ENCODE measurements around the gene WFDC2. TPM values are rescaled to one million over a fixed set of nuclear protein-coding genes. Genes with fewer than 3 reads are reported as not detected.

Gene WFDC2
- total and polyA plus RNA-seq, 12 donors, result 0.44 to 1.6 (median 0.56) TPM; not detected in 6

GRCh38 chr20:45448270-45448669 lies 21.3 kb upstream of the WFDC2 start:
- Histone ChIP-seq H3K27me3 (peaks cover 0 to 11% (median 3%) of the 10 kb centered on the region in 7 donors), H3K27ac (no peak overlapping the region), H3K36me3 (no peaks in the 10 kb centered on the region), H3K9me3 (no peaks in the 10 kb centered on the region), H3K4me1 (peaks cover 0 to 5% (median 0%) of the 10 kb centered on the region in 9 donors), H3K4me3 (no peak overlapping the region)
- ATAC-seq, result no peak
- intact Hi-C loops (cut with DNase I), result loop anchor here in 5 of 10 donors (5.0 to 10.0 kb wide), 4 partner anchors 131 to 327 kb away; no protein-coding TSS in a partner anchor
- DNase-seq, result no peak
- WGBS, 2 donors, result 62 to 66% methylated on average over 6 of the region's 6 CpGs
- TF ChIP-seq, protein P1, sequence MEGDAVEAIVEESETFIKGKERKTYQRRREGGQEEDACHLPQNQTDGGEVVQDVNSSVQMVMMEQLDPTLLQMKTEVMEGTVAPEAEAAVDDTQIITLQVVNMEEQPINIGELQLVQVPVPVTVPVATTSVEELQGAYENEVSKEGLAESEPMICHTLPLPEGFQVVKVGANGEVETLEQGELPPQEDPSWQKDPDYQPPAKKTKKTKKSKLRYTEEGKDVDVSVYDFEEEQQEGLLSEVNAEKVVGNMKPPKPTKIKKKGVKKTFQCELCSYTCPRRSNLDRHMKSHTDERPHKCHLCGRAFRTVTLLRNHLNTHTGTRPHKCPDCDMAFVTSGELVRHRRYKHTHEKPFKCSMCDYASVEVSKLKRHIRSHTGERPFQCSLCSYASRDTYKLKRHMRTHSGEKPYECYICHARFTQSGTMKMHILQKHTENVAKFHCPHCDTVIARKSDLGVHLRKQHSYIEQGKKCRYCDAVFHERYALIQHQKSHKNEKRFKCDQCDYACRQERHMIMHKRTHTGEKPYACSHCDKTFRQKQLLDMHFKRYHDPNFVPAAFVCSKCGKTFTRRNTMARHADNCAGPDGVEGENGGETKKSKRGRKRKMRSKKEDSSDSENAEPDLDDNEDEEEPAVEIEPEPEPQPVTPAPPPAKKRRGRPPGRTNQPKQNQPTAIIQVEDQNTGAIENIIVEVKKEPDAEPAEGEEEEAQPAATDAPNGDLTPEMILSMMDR (IDR thresholded peaks at IDR 0.05), result no peak

DNA sequence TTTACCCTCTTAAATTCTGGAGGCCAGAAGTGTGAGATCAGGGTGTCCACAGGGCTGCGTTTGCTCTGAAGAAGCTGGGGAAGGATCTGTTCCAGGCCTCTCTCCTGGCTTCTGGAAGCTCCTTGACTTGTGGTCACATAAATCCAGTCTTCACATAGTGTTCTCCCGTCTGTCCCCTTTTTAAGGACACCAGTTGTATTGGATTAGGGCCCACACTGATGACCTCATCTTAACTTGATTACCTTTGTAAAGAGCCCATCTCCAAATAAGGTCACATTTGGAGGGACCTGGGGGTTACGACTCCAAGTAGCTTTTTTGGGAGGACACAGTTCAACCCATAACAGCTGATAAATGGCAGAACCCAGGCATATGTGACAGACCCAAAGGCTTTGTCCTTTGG lies 20.0 kb upstream of the WFDC2 start:
- no peaks in the 10 kb centered on the region for H3K4me1 ChIP-seq
- intact Hi-C loops (cut with DNase I), result loop anchor here in 5 of 10 donors (5.0 to 10.0 kb wide), 4 partner anchors 132 to 325 kb away; no protein-coding TSS in a partner anchor
- ATAC-seq (peak in 1 of 8 donors; percentile 19), DNase-seq (no peak)
- H3K36me3 ChIP-seq, result no peaks in the 10 kb centered on the region
- H3K27ac ChIP-seq, result peak overlapping the region in 2 of 10 donors; percentile 13 to 25
- TF ChIP-seq, protein P1 (IDR thresholded peaks at IDR 0.05), result no peak
- 67 to 79% methylated on average over 3 of the region's 3 CpGs for WGBS, 2 donors
- H3K9me3 ChIP-seq, result no peaks in the 10 kb centered on the region
- no peak overlapping the region for H3K4me3 ChIP-seq
- peaks cover 0 to 11% (median 0%) of the 10 kb centered on the region in 7 donors for H3K27me3 ChIP-seq

GRCh38 chr20:45450097-45450818 lies 19.3 kb upstream of the WFDC2 start:
- peaks cover 0 to 11% (median 0%) of the 10 kb centered on the region in 7 donors for H3K27me3 ChIP-seq
- H3K9me3 ChIP-seq, result no peaks in the 10 kb centered on the region
- intact Hi-C loops (cut with DNase I), result loop anchor here in 4 of 10 donors (5.0 to 10.0 kb wide), 3 partner anchors 128 to 325 kb away; no protein-coding TSS in a partner anchor
- H3K36me3 ChIP-seq, result no peaks in the 10 kb centered on the region
- TF ChIP-seq, protein P1 (IDR thresholded peaks at IDR 0.05), result peak; percentile 34 to 70 (median 60)
- WGBS, 2 donors, result 55 to 59% methylated on average over 5 of the region's 5 CpGs
- no peaks in the 10 kb centered on the region for H3K4me1 ChIP-seq
- no peak overlapping the region for H3K4me3 ChIP-seq
- peak overlapping the region in 2 of 10 donors; percentile 13 to 25 for H3K27ac ChIP-seq
- DNase-seq, result no peak
- peak in 4 of 8 donors; percentile 25 to 52 (median 35) for ATAC-seq

DNA sequence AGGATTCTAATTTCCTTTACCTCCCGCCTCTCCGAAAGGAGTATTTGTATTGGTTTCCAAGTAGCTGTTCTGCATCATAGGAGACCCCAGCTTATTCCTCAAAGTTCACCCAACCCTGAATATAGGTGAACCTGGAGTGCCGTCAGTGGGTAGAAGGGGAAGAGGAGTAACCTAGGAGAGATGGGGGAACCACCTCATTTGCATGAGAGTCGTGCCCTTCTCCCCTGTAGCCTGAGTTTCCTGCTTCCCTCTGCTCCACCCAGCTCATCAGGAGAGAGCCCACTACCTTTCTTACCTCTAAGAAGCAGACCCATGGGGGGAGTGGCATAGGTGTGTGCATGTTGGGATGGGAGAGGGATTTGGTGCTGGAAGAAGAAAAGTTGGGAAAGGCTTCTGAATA lies 17.3 kb upstream of the WFDC2 start:
- Histone ChIP-seq H3K4me1 (no peaks in the 10 kb centered on the region), H3K36me3 (no peaks in the 10 kb centered on the region), H3K4me3 (no peak overlapping the region), H3K27me3 (peaks cover 0 to 4% (median 0%) of the 10 kb centered on the region in 7 donors), H3K9me3 (no peaks in the 10 kb centered on the region), H3K27ac (no peak overlapping the region)
- TF ChIP-seq, protein P1 (IDR thresholded peaks at IDR 0.05), result no peak
- DNase-seq (no peak), ATAC-seq (no peak)
- intact Hi-C loops (cut with DNase I), result loop anchor here in 4 of 10 donors (5.0 to 10.0 kb wide), 3 partner anchors 130 to 323 kb away; no protein-coding TSS in a partner anchor
- WGBS, 2 donors, result 60 to 75% methylated on average over 4 of the region's 4 CpGs
